Measurements from ENCODE around the gene BCKDHB.

DNA sequence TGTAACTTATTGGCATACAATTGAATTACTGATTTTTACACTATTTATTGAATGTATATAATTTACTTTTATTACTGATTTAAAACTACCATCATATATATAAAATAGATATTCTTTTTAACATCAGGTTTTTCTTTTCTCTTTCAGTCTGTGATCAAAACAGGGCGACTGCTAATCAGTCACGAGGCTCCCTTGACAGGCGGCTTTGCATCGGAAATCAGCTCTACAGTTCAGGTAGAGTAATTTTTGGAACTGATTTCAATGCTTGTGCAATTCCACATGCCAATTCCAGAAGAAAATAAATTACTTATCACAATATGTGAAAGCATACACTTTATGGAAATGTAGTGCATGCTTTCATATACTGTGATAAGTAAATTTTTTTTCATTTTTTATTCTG is 166.5 kb downstream of the BCKDHB start:
- no peak for TF ChIP-seq HDGF (IDR thresholded peaks at IDR 0.05; ENCODE audit: borderline replicate concordance)
- TF ChIP-seq ARNT (IDR thresholded peaks at IDR 0.05): no peak
- TF ChIP-seq FOXK2 (IDR thresholded peaks at IDR 0.05): no peak
